Dedifferentiated amniotic fluid mesenchymal stem cell (primary cell): ENCODE results near the gene CARD11.
"Not testable (repeated sequence)": the region's sequence is repeated elsewhere in the genome, so short reads cannot be mapped to it uniquely, and the experiment has no call there.

Source experiments
- DNase-seq: peaks from one replicate; pipeline ENCODE4 v3.0.0-alpha.2; 2016; ENCODE audit errors: extremely low spot score

CARD11 gene

DNA sequence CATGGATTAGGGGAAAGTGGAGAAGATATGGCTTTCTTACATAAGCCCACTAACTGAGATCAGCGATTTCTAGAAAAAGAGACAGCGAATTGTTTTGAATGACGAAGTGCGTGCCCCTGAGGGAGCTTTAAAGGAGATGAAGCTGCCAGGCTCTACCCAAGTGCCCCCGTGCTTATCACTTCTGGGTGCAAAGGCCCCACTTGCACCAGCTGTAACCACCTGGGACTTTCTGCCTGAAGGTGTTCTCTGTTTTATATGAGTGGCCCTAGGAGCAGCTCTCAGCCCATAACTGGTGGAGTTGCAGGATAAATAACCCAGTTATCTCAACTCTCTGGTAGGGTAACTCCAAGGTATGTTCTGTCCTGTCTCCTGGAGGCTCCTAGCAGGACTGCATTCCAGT lies 20.4 kb upstream of the CARD11 start:
- no peak for DNase-seq

- no peak for DNase-seq
These were observed 19.5 kb upstream of the CARD11 start for GRCh38 chr7:3063016-3063753.

- no peak for DNase-seq
These were observed 13.4 kb upstream of the CARD11 start for GRCh38 chr7:3057066-3057420.

DNA sequence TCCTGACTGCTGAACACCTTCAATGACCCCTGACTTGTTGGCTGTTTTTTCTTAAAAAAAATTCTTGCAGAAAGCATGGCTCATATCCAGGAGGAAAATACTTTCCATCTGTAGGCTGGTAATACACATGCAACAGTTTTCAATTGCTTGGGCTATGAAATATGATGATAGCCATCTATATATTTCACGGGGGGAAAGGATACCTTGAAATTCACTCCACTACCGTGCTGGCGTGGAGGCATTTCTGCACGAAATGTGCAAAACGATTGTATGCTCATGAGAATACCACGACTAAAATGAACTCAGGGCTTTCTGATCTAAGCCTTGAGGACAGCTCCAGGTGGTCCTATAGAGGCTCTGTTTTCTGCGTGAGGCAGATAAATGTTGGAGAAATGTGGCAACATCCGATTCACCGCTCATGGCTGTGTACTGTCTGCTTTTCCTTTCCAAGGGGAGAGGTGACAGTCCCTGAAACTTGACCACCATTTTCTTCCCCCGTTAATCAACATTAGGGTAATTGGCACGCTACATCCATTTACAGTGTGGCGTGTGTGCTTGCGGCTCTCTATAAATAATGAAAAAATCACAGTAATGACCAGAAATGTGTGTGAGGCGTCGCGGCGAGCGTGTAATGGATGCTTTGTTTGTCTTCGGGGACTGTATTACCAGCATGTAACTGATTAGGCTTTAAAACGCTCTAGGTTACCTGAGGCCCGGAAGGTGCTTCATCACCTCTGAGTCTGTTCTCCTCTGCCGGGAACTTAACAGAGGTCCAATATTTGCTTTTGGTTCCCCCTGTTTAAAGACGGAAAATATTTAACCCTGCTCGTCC lies 12.8 kb upstream of the CARD11 start:
- no peak for DNase-seq

DNA sequence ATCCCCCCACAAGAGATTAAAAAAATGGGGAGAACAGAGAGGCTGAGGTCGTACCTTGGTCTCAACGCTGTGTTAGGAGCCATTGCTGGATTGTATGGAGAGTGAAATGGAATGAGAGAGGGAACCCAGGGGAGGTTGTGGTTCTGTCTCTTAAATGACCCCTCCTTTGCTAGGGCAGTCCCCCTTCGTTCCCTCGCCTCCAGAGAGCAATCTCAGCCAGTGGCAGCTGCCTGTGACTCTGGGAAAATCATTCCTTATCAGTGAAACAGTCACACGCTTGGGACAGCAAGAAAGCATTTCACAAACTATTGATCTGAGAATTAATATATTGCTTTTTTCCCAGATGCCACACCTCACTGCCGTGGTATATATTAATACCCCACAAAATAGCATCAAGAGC lies 12.0 kb upstream of the CARD11 start:
- no peak for DNase-seq

DNA sequence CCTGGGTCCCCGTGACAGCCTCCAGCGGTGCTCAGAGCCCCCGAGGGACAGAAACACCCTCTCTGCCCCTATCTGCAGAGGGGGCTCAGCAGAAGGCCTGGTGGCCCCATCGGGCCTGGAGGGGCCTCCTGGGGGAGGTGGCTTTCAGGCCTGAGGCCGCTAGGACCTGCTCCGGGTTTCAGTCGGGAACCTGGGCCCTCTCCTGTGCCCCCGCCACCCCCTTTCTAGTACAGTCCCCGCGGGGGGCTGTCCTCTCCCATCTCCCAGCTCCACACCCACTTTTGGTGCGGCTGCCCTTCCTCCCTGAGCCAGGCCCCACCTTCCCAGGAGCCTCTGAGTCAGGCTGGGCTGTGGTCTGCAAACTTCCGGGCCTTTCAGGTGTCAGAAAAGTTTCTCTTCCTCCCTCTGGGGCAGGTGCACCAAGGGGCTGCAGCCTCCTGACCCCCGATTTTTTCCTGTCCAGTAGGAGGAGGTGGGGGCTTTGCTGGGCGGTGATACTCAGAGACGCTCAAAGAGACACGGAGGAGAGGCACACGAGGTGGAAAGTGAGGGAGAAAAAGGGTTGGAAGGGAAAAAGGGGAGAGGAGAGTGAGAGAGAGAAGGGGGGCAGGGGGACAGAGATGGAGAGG lies 692 bp downstream of the CARD11 start:
- DNase-seq = no peak

DNA sequence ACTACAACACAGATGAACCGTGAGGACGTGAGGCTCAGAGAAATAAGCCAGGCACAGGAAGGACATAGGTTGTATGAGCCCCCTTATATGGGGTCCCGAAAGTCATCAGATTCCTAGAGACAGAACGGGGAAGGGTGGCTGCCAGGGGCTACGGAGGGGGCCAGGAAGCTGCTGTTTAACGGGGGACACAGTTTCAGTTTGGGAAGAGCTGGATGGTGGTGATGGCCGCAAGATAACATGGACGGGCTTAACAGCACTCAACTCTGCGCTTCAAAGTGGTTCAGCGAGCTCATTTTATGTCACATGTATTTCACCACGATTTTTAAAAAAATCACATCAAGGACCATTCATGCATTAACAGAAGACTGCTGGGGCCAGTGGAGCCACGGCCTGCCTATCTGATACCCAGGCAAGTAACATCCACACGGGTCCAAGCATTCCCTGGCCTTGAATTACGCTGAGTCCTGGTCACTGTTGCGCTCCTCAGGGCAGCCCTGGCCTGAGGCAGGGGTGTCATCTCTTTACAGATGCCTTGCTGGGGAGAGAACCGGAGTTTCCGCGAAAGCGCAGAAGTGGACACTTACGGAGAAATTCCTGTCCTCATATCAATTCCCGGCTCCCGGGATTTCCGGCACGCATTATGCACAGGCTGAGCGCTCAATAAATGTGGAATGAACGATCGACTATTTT lies 1.5 kb downstream of the CARD11 start:
- DNase-seq = no peak

GRCh38 chr7:3039787-3040186 lies 3.9 kb downstream of the CARD11 start:
- DNase-seq = no peak

- not testable (repeated sequence) for DNase-seq
These were observed 5.7 kb downstream of the CARD11 start for GRCh38 chr7:3038011-3038410.

DNA sequence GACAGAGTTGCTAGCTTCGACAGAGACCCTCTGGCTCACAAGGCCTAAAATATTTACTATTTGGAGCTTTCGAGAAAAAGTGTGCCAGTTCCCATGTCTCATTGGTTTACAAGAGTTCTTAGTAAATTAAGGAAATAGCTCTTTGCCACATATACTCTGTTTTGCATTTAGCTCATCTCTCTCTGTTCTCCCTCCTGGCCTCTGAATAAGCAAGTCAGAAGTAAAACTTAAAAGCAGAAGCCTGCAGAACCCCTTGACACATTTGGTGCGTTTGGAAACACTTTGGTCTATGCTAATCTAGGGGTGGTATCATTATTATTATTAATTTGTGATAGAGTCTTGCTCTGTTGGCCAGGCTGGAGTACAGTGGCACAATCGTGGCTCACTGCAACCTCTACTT lies 6.4 kb downstream of the CARD11 start:
- no peak for DNase-seq

DNA sequence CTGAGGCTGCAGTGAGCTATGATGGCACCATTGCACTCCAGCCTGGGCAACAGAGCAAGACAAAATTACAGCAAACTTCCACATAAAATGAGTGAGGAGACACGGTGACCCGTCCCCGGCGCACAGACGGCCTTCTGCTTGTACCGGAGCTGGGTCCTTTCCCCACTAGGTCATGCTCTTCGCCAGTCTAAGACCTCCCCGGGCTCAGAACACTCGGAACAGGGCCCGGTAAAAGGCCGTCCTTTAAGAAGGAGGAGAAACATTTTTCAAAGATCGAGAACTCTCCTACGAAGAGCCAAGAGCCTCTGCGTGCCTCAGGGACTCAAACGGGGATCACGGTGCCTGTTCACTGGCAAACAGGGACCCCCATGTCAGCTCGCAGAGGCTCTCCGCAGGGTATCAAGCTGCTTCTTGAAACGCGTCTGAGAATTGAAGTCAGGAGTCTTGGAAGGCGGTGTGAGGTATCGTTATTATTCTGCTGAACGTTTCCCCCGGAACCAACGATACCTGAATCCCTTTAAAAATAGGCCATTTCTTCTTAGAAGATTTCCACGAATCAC lies 9.0 kb downstream of the CARD11 start:
- DNase-seq = no peak

DNA sequence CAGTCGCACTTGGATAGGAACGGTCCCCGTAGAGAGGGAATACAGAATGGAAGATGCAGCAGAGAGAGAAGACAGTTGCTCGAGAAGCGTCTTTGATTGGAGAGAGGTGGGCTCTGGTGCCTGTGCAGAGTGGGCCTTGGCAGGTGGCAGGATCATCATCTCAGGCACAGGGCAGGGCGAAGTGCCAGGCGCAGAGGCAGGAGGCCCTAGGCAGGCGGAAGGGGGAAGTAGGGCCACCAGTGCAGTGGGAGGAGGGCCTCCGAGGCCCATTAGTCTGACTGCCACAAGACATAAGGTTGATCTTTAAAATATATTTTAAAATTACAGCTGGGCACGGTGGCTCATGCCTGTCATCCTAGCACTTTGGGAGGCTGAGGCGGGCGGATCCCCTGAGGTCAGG lies 10.1 kb downstream of the CARD11 start:
- DNase-seq = no peak

GRCh38 chr7:3033136-3033535 lies 10.5 kb downstream of the CARD11 start:
- no peak for DNase-seq

- DNase-seq = no peak
These were observed 11.4 kb downstream of the CARD11 start for GRCh38 chr7:3032256-3032655.

GRCh38 chr7:3029138-3029537 lies 14.5 kb downstream of the CARD11 start:
- DNase-seq = no peak

DNA sequence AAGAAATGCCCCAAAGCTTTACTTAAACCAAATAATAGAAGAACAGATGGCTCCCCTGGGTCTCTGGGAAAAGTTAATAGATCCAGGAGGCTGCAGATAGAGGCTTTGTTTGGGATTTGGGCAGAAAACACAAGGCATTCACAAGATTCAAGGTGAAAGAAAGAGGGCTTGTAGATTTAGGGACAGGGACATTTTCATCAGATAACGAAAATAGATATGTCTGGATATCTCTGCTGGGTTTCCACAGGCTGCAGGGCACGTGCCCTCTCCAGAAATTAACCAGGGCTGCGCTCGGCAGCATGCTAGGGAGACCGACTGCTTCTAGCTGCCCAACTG lies 14.9 kb downstream of the CARD11 start:
- no peak for DNase-seq

DNA sequence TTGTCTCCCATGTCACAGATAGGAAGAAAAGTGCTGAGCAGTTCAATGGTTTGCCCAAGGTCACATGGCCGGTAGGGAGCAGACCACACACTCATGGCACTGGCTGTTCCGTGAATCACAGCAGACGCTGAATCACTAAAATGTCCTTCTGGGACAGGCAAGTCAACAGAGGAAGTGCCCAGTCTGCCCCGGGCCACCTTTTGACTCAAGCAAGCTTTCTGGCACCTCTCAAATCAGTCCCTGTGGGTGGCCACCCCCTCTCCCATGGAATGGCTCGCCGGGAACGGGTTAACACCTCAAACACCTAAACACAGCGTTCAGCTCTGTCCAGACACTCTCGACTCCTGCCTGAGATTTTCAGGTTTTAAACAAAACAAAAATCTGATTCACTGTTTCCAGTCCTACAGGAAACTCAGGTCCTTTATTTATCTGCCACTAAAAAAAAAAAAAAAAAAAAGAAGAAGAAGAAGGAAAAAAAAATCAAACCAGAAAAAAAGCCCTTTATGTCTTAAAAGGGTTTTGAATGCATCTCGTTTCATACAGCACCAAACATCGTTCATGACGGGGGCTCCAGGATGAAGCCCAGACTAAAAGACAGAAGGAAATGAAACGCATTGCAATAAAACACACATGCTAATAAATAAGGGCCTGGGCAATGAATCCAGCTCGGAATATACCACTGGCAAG lies 15.5 kb downstream of the CARD11 start:
- no peak for DNase-seq

DNA sequence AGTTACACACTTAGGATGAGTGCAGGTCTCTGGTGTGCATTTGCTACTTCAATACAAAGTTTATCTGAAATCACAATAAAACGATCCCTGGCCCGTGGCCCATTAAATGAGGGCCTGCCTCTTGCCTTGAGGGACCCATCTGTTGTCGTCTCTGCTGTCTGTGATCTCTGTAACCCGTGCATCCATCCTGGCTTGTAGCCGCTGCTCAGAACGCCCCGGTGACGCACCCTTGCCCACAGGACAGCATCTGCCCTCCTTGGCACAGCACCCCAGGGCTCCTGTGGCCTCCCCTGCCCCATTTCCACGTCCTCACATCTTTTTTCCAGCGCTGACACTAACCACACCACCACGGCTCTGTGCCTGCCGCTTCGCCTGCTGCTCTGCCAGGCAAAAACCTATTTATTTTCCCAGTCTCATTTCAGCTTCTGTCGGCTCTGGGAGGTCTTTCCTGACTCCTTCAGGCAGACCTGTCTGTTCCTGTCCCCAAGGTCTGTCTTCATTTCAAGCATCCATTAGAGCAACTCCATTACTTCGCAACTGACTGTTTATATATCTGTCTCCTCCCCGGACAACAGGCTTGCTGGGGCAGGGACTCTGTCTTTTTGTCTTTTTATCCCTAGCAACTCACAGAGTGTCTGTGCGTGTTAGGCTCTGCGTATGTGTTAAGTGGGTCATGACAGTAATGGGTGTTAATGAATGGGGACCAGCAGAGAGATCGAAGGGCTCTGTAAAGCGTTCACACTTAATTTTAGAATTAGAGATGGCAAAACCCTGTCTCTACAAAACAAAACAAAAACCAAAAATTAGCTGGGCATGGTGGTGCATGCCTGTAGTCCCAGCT lies 16.4 kb downstream of the CARD11 start:
- DNase-seq = no peak

GRCh38 chr7:3025616-3026015 lies 18.1 kb downstream of the CARD11 start:
- DNase-seq = no peak

- no peak for DNase-seq
These were observed 21.8 kb downstream of the CARD11 start for GRCh38 chr7:3021825-3022224.

DNA sequence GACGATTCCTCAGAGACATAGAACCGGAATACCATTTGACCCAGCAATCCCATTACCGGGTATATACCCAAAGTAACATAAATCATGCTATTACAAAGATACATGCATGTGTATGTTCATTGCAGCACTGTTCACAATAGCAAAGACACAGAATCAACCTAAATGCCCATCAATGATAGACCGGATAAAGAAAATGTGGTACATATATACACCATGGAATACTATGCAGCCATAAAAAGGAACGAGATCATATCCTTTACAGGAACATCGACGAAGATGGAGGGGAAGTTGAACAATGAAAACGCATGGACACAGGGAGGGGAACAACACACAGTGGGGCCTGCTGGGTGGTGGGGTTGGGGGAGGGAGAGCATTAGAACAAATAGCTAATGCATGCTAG lies 22.4 kb downstream of the CARD11 start:
- not testable (repeated sequence) for DNase-seq
